ENCODE measurements around the gene CCDC68.

CCDC68 gene

DNA sequence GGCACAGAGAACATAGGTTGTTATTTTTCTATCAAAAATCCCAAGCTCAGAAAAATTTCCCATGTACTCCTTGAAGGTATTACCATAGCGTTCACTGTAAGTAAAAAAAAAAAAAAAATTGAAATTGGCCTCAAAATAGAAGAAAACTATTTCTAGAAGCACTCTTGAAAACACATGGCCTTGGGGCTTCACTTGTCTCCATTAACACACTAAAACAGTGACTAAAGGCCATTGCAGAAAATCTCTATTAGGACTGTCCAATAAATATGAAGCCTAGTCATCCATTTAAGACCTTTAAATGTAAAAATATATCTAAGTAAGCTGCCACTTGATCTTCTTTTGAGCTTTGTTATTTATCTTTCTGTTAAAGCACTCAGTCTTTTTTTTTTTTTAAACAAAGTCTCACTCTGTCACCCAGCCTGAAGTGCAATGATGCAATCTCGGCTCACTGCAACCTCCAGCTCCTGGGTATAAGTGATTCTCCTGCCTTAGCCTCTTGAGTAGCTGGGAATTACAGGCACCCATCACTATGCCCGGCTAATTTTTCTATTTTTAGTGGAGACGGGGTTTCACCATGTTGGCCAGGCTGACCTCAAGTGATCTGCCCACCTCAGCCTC, 35.8 kb downstream of the CCDC68 start:
- DNase-seq (ENCODE audit: low read depth in 3 of 3, low spot score in 1 of 3), result no peak

DNA sequence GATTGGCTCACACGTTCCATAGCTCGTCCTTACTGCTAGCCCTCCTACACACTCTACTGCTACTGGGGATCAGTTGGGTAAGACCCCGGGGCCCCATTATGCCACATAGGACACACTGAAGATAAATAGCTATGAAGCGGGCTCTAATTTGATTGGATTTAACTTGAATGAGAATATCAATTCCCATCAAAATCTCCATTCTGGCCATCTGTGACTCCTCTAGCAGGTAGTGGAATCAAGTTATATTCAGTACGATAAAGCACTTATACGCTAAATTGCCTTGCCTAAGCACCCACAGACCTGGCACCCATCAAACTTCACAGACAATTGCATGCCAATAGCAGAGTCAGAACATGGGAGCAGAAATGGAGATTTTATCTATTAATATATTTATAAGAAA, 39.8 kb downstream of the CCDC68 start:
- DNase-seq (ENCODE audit: low read depth in 3 of 3, low spot score in 1 of 3), result no peak

DNA sequence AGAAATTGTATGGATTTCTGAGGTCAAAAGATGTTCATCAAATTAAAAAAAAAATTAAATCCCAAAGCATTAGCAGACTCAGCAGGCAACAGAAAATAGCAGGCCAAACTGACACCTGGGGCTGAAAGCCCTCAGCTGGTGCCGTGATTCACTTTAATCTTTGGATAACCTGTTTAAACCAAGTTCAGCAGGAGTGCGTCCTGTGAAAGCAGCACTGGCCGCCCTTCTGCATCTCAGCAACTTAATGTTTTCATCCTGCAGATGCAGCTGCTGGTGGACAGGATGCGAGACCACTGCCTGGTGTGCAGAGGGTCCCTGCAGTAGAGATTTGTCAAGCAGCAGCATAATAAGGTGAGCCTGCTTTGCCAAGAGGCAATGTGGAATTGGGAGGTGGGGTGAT, 41.2 kb downstream of the CCDC68 start:
- DNase-seq (ENCODE audit: low read depth in 3 of 3, low spot score in 1 of 3), result no peak

DNA sequence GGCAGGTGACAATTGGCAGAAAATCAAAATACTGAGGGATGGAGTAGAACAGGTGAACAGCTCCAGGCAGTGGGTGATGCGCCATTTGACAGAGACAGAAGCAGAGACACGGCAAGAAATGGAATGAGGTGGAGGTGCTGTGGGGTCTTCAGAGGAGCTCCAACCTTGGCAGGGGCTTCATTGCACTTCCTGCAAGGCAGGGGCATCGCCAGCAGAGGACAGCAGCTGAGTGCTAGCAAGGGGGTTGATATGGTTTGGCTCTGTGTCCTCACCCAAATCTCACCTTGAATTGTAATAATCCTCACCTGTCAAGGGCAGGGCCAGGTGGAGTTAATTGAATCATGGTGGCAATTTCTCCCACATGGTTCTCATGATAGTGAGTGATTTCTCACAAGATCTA, 42.8 kb downstream of the CCDC68 start:
- DNase-seq (ENCODE audit: low read depth in 3 of 3, low spot score in 1 of 3), result no peak

DNA sequence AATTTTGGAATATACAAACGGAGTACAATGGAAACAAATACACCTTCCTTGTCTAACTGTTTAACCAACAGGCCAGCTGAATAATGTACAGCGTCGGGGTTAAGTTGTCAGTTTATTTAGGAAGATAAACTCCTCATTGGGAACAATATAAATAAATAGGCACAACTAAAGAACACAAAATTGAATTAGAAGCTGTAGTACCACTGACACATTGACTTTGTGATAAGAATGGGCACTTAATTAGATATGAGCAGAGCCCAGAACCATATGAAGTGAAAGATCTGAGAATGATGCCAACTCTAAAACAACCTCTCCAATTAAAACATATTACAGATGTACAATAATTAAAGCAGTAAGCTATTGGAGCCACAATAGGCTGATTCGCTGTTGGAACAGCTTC, 44.4 kb downstream of the CCDC68 start:
- no peak for DNase-seq (ENCODE audit: low read depth in 3 of 3, low spot score in 1 of 3)

- no peak for DNase-seq (ENCODE audit: low read depth in 3 of 3, low spot score in 1 of 3)
These were observed 47.7 kb downstream of the CCDC68 start for GRCh38 chr18:54911551-54911950.

GRCh38 chr18:54910161-54910919, 48.9 kb downstream of the CCDC68 start:
- DNase-seq (ENCODE audit: low read depth in 3 of 3, low spot score in 1 of 3), result no peak

- DNase-seq (ENCODE audit: low read depth in 3 of 3, low spot score in 1 of 3), result no peak
These were observed 49.7 kb downstream of the CCDC68 start for GRCh38 chr18:54909538-54909937.

DNA sequence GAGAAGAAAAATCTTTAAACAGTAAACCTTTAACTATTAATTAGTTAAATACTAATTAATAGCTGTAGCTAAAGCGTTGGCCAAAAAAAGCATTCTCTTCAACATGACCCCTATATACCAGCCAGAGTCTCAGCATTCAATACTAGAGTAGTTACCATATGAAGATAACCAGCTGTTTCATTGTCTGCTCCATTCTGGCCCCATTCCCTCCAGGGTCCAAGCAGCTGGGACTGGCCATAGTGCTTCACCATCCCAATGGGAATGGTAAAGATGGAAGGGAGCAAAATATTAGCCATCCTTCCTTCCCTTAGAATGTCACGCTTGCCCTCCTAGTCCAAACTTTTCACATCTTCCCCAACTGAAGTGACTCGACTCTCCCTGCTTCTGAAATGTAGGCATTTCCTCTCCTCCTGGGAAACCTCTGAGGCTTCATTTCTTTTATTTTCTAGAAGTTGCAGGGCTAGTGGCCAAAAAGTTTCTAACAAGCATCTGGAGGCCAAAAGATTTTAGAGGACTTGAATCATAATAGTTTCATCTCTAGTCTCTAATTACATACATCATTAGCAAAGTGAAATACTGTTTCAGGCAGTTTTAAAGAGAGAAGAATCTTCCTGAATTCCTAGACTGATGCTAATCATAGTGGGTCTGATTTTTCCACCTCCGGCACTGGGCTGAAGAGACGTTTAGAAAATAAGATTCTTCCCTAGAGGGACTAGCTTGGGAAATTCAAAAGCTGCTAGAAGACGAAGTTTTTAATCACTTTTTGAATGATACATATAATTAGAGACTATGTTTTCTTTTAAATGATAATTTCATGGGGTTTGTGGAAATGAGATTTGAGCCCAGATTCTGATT, 52.7 kb downstream of the CCDC68 start:
- no peak for DNase-seq (ENCODE audit: low read depth in 3 of 3, low spot score in 1 of 3)

- DNase-seq (ENCODE audit: low read depth in 3 of 3, low spot score in 1 of 3), result no peak
These were observed 53.6 kb downstream of the CCDC68 start for GRCh38 chr18:54905629-54906028.

DNA sequence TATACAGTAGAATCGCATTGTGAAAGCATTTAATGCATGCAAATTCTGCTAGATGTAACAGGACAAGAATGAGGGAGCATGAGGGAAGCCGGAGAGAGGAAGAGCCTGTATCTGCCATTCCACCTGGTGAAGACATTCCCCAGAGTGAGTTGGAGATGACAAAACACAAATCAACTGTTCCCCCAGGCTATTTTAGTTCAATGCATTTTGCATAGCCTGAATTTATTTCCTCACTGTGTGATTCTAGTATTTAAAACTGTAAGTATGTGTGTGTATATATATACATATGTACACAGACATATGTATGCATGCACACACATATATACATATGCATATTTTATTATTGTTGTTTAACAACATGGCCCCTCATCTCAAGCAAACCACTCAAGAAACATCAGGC, 54.7 kb downstream of the CCDC68 start:
- DNase-seq (ENCODE audit: low read depth in 3 of 3, low spot score in 1 of 3), result no peak

GRCh38 chr18:54900290-54900689, 59.0 kb downstream of the CCDC68 start:
- no peak for DNase-seq (ENCODE audit: low read depth in 3 of 3, low spot score in 1 of 3)

DNA sequence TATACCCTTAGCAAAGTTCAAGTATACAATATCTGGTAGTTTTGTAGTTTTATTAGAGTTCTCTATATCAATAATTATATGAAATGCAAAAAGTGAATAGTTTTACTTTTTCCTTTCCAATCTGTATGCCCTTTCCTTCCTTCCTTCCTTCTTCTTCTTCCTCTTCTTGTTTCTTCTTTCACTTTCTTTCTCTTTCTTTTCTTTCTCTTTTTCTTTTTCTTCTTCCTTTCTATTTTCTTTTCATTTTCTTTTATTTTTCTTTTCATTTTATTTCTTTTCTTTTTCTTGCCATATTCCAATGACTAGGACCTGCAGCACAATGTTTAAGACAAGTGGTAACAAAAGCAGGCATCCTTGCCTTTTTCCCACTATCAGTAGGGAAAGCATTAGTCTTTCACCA, 59.8 kb downstream of the CCDC68 start:
- DNase-seq (ENCODE audit: low read depth in 3 of 3, low spot score in 1 of 3), result no peak

- DNase-seq (ENCODE audit: low read depth in 3 of 3, low spot score in 1 of 3), result no peak
These were observed 70.3 kb downstream of the CCDC68 start for GRCh38 chr18:54888933-54889332.

GRCh38 chr18:54888378-54888777, 70.9 kb downstream of the CCDC68 start:
- no peak for DNase-seq (ENCODE audit: low read depth in 3 of 3, low spot score in 1 of 3)

DNA sequence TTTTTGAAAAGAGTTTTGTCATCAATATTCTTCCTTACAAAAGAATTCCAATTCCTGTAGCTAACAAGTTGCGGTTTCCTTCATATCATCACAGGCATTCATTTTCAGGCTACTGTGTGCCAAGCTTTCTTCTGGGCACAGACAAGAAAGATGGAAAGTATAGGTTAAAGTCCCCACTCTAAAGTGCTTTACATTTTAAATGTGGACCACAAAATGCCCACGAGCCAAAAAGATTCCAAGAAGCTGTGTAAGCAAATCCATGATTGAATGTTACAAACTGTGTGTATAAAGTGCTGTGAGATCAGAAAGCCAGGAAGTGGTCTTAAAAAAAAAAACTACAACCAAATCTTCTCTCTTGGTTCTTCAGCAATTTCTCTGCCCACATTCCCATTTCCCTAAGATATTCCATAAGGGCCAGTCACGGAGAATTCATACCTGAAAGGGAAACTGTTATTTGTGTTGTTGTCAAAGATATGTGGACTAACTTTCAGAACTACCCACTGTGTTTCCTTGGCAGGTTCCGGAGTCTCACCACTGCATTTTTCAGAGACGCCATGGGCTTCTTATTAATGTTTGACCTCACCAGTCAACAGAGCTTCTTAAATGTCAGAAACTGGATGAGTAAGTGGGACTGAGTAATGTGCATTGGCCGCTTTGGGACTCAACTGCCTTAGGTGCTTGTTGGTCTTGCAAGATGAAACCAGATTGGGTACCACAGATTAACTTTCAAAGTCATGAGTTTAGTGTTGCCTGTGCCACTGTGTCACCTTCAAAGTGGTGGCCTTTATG, 75.3 kb downstream of the CCDC68 start:
- no peak for DNase-seq (ENCODE audit: low read depth in 3 of 3, low spot score in 1 of 3)

GRCh38 chr18:54882318-54882717, 76.9 kb downstream of the CCDC68 start:
- no peak for DNase-seq (ENCODE audit: low read depth in 3 of 3, low spot score in 1 of 3)

GRCh38 chr18:54881229-54881768, 78.0 kb downstream of the CCDC68 start:
- DNase-seq (ENCODE audit: low read depth in 3 of 3, low spot score in 1 of 3), result no peak

GRCh38 chr18:54880395-54881105, 78.7 kb downstream of the CCDC68 start:
- DNase-seq (ENCODE audit: low read depth in 3 of 3, low spot score in 1 of 3), result no peak

GRCh38 chr18:54879691-54880090, 79.6 kb downstream of the CCDC68 start:
- no peak for DNase-seq (ENCODE audit: low read depth in 3 of 3, low spot score in 1 of 3)
